Transverse colon (tissue), 4 donors: ENCODE measurements around the gene TCHP. TPM values are rescaled to one million over a fixed set of nuclear protein-coding genes. Genes with fewer than 3 reads are reported as not detected.

ENCODE experiments used
- DNase-seq: peaks from one replicate; pipeline ENCODE4 v3.0.0-alpha.2; 2019
- H3K27ac ChIP-seq, 4 donors: fragments of 200-600 bp; sonication (generic); 2 replicates each; pipeline ENCODE4 v1.5.1; 2016 to 2018; ENCODE audit warnings: inconsistent platforms in 4 of 4
- H3K27me3 ChIP-seq: fragments of 200-600 bp; sonication (generic); 2 replicates; pipeline ENCODE4 v1.5.1; 2017; ENCODE audit warnings: inconsistent platforms
- H3K36me3 ChIP-seq, 4 donors: fragments of 200-600 bp; sonication (generic); 2 replicates each; pipeline ENCODE4 v1.5.1; 2017 to 2019; ENCODE audit warnings: inconsistent platforms in 4 of 4
- H3K4me1 ChIP-seq, 4 donors: fragments of 200-600 bp; sonication (generic); 2 replicates each; pipeline ENCODE4 v1.5.1; 2017 to 2020; ENCODE audit warnings: inconsistent platforms in 4 of 4
- H3K4me3 ChIP-seq, 4 donors: fragments of 200-600 bp; sonication (generic); 1 replicate in 1 of 4; 2 replicates in 3 of 4; pipeline versions ENCODE4 v1.5.1 to v1.6.1; 2017 to 2019; ENCODE audit warnings: inconsistent platforms in 4 of 4
- H3K9me3 ChIP-seq, 2 donors: fragments of 200-600 bp; sonication (generic); 2 replicates each; pipeline ENCODE4 v1.5.1; 2017 to 2019; ENCODE audit warnings: inconsistent platforms in 2 of 2
- EP300 ChIP-seq: sonication (generic); formaldehyde crosslinking; IDR thresholded peaks from one replicate; pipeline ENCODE4 v1.6.1; 2017; ENCODE audit warnings: antibody characterized with exemption, low read depth
- POLR2A ChIP-seq: fragments of 450-650 bp; IDR thresholded peaks from one replicate; pipeline ENCODE4 v1.6.1; 2016; ENCODE audit warnings: antibody characterized with exemption, mild to moderate bottlenecking, moderate library complexity
- POLR2AphosphoS5 ChIP-seq, 3 donors: sonication (generic); formaldehyde crosslinking; IDR thresholded peaks; one replicate each; pipeline ENCODE4 v1.6.1; 2016; ENCODE audit warnings: antibody characterized with exemption in 3 of 3
- WGBS, 2 donors: methylation state at CpG; one replicate each; pipeline ENCODE4 v1.1.5; 2018; ENCODE audit warnings: low coverage in 1 of 2; 5-methylcytosine and 5-hydroxymethylcytosine counted together
- in situ Hi-C, 4 donors: fragments of 200-750 bp; cut with MboI; loops; one replicate each; pipeline versions ENCODE4 v1.15.0 to v1.15.1; 2017; ENCODE audit warnings: low sequenced_read_pairs in 3 of 4, low pct_ligation_motif_present in 1 of 4, low pct_unique_long_range_greater_than_20kb in 1 of 4
- intact Hi-C: fragments of 100-400 bp; cut with DNase I; formaldehyde crosslinking; loops from one replicate; pipeline ENCODE4 v1.15.1; 2023; ENCODE audit warnings: low total_unique reads
- total RNA-seq, 4 donors: library from RNA; depleted of rRNA; stranded (reverse); fragments of >200 nt; gene quantifications; one replicate each; pipeline ENCODE4 v1.1.0, GENCODE V29; 2016
- TF ChIP-seq, protein P1 (sequence below), 5 experiments: fragments of 200-600 bp in 3 of 5; fragments of 450-650 bp in 2 of 5; sonication (generic) in 3 of 5; IDR thresholded peaks; 1 replicate in 2 of 5; 2 replicates in 3 of 5; pipeline ENCODE4 v1.5.1; 2016 to 2017; ENCODE audit warnings: antibody characterized with exemption in 5 of 5, inconsistent platforms in 3 of 5, mild to moderate bottlenecking in 2 of 5, moderate library complexity in 1 of 5

Gene TCHP
- total RNA-seq, 4 donors from 2014 or later: 27.5 to 54.7 (median 30.7) TPM

DNA sequence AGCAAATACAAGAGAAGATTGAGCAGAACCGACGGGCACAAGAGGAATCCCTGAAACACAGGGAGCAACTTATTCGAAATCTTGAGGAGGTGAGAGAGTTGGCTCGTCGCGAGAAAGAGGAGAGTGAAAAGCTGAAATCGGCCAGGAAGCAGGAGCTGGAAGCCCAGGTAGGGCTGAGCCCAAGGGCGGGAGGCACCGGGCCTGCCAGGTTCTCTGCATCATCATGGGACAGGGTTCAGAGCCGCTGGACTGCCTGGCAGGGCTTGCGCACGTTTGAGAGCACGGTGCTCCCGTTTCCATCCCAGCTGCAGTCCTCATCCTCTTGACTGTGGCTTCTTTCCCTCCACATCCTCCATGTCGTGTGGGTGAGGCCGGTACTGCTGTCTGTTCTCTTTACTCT lies 14.4 kb downstream of the TCHP start:
- DNase-seq: no peak
- no peaks in the 10 kb centered on the region for H3K27me3 ChIP-seq
- TF ChIP-seq POLR2AphosphoS5 (IDR thresholded peaks at IDR 0.05) (no peak), POLR2A (no peak), EP300 (no peak)
- TF ChIP-seq, protein P1, sequence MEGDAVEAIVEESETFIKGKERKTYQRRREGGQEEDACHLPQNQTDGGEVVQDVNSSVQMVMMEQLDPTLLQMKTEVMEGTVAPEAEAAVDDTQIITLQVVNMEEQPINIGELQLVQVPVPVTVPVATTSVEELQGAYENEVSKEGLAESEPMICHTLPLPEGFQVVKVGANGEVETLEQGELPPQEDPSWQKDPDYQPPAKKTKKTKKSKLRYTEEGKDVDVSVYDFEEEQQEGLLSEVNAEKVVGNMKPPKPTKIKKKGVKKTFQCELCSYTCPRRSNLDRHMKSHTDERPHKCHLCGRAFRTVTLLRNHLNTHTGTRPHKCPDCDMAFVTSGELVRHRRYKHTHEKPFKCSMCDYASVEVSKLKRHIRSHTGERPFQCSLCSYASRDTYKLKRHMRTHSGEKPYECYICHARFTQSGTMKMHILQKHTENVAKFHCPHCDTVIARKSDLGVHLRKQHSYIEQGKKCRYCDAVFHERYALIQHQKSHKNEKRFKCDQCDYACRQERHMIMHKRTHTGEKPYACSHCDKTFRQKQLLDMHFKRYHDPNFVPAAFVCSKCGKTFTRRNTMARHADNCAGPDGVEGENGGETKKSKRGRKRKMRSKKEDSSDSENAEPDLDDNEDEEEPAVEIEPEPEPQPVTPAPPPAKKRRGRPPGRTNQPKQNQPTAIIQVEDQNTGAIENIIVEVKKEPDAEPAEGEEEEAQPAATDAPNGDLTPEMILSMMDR (IDR thresholded peaks at IDR 0.05): no peak
- intact Hi-C loops: no loop called here
- H3K27ac ChIP-seq: no peak overlapping the region
- 94 to 100% methylated on average over 9 to 16 of the region's 16 CpGs for WGBS, 2 donors
- no peaks in the 10 kb centered on the region for H3K9me3 ChIP-seq
- no peaks in the 10 kb centered on the region for H3K4me1 ChIP-seq
- peaks cover 0 to 31% (median 15%) of the 10 kb centered on the region in 4 donors for H3K36me3 ChIP-seq
- in situ Hi-C loops: no loop called here
- H3K4me3 ChIP-seq: no peak overlapping the region

DNA sequence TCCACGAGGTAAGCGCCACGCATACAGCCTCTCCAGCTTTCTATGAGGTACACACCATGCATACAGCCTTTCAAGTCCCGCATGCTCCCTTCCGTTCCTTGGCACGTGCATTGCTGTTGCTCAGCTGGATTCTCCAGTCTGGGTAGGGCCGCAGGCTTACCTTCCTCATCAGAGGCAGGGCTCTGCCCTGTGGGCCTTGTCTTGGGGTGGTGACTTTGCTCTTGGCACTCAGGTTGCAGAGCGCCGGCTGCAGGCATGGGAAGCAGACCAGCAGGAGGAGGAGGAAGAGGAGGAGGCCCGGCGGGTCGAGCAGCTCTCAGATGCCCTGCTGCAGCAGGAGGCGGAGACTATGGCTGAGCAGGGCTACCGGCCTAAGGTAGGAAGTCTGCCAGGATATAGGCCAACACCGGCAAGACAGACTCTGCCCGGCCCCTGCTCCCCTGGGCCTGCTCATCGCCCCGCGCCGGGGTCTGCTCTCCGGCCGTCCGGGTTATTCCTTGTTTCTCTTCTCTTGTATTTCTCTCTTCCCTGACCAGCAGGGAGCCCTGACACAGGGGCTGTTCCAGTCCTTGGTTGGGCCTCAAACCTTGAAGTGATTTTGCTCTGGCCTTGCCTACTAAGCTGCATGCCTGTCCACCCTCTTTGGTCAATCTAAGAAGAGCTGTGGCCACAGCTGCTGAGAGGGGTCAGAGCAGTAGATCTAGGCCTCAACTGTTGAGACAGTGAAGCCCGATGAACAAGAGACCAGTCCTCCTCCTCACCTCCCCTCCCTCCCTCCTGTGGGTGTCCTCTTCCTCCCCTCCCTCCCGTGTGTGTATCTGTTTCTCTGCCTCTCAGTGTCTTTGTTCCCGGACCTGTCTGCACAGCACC lies 15.3 kb downstream of the TCHP start:
- no peak for TF ChIP-seq EP300
- no peak for TF ChIP-seq POLR2AphosphoS5 (IDR thresholded peaks at IDR 0.05)
- no peak for TF ChIP-seq POLR2A
- TF ChIP-seq, protein P1 (IDR thresholded peaks at IDR 0.05): no peak
- WGBS, 2 donors: 78 to 91% methylated on average over 11 to 26 of the region's 26 CpGs
- no peak for DNase-seq
- intact Hi-C loops: no loop called here
- no peak overlapping the region for H3K27ac ChIP-seq
- H3K27me3 ChIP-seq: no peaks in the 10 kb centered on the region
- peaks cover 0 to 31% (median 15%) of the 10 kb centered on the region in 4 donors for H3K36me3 ChIP-seq
- no peaks in the 10 kb centered on the region for H3K9me3 ChIP-seq
- no peak overlapping the region for H3K4me3 ChIP-seq
- in situ Hi-C loops: no loop called here
- no peaks in the 10 kb centered on the region for H3K4me1 ChIP-seq

DNA sequence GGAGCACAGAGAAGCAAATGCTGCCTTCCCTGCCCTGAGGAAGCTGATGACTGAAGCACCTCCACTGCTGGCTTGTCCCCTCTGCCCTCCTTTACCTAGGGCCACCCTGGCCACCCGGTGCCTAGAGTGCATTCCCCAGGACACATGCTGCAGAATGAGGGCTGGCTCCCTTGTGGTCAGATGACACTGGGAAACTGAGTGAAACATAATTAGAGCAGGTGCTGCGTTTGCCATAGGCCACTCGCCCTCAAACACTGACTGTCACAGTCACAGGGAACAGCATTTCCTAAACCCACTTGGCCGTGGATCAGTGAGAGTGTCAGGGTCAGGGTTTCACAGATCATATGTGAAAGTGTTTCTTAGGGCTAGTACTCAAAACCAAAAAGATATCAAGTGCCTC lies 16.0 kb downstream of the TCHP start:
- in situ Hi-C loops: no loop called here
- Histone ChIP-seq H3K9me3 (no peaks in the 10 kb centered on the region), H3K27ac (no peak overlapping the region), H3K4me1 (no peaks in the 10 kb centered on the region), H3K36me3 (peaks cover 0 to 31% (median 15%) of the 10 kb centered on the region in 4 donors), H3K4me3 (no peak overlapping the region), H3K27me3 (no peaks in the 10 kb centered on the region)
- 89% methylated on average over 4 of the region's 4 CpGs; no CpG with 5 or more reads in 1 of the 2 donors for WGBS, 2 donors
- intact Hi-C loops: no loop called here
- TF ChIP-seq, protein P1 (IDR thresholded peaks at IDR 0.05): no peak
- TF ChIP-seq POLR2AphosphoS5 (IDR thresholded peaks at IDR 0.05): no peak
- TF ChIP-seq EP300: no peak
- no peak for TF ChIP-seq POLR2A
- no peak for DNase-seq

DNA sequence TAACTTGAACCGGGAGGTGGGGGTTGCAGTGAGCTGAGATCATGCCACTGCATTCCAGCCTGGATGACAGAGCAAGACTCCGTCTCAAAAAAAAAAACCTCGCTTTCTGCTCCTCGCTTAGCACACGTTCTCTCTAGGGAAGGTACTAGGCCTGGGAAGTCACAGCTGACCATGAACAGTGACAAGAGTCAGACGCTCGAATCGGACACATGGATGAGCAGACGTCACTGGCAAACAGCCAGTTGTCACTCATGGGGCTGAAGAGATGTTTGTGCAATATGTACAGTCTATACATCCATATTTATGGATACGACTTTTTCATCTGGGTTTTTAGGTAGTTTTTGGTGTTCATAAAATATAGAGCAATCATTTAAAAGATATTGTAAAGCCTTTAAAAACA lies 19.4 kb downstream of the TCHP start:
- intact Hi-C loops (no loop called here), in situ Hi-C loops (no loop called here)
- DNase-seq: no peak
- no peak overlapping the region for H3K4me3 ChIP-seq
- H3K27ac ChIP-seq: no peak overlapping the region
- WGBS, 2 donors: 77 to 84% methylated on average over 5 to 10 of the region's 10 CpGs
- H3K27me3 ChIP-seq: no peaks in the 10 kb centered on the region
- no peak for TF ChIP-seq POLR2A
- TF ChIP-seq EP300: no peak
- TF ChIP-seq, protein P1 (IDR thresholded peaks at IDR 0.05): no peak
- TF ChIP-seq POLR2AphosphoS5 (IDR thresholded peaks at IDR 0.05): no peak
- H3K36me3 ChIP-seq: peaks cover 0 to 29% (median 12%) of the 10 kb centered on the region in 4 donors
- H3K9me3 ChIP-seq: no peaks in the 10 kb centered on the region
- H3K4me1 ChIP-seq: no peaks in the 10 kb centered on the region
